AG09309 (cell line): ENCODE data around the gene PRR23E.

ENCODE experiments used
- DNase-seq: peaks from one replicate; pipeline ENCODE4 v3.0.0-alpha.2; 2010; ENCODE audit warnings: low read depth
- H3K4me3 ChIP-seq: 2 replicates; pipeline ENCODE4 v1.5.1; 2011; ENCODE audit warnings: mild to moderate bottlenecking, low read depth, low read length, moderate library complexity; ENCODE audit not compliant: control insufficient read depth
- CTCF ChIP-seq: IDR thresholded peaks from 2 replicates; pipeline ENCODE4 v1.5.1; 2011; ENCODE audit warnings: mild to moderate bottlenecking, low read depth, low read length, inconsistent platforms; ENCODE audit not compliant: insufficient read depth, control insufficient read depth; ENCODE audit errors: missing control alignments

PRR23E gene

GRCh38 chr3:127197300-127198189, 4.6 kb downstream of the PRR23E start:
- no peak for TF ChIP-seq CTCF
- DNase-seq: no peak
- no peak overlapping the region for H3K4me3 ChIP-seq

- no peak for TF ChIP-seq CTCF
- no peak overlapping the region for H3K4me3 ChIP-seq
- no peak for DNase-seq
Measured at GRCh38 chr3:127200086-127200691, 7.3 kb downstream of the PRR23E start.

GRCh38 chr3:127203024-127203423, 10.1 kb downstream of the PRR23E start:
- no peak for TF ChIP-seq CTCF
- no peak overlapping the region for H3K4me3 ChIP-seq
- DNase-seq: no peak

GRCh38 chr3:127204841-127205582, 12.1 kb downstream of the PRR23E start:
- no peak for DNase-seq
- TF ChIP-seq CTCF: no peak
- no peak overlapping the region for H3K4me3 ChIP-seq

- DNase-seq: no peak
- no peak for TF ChIP-seq CTCF
- no peak overlapping the region for H3K4me3 ChIP-seq
Measured at GRCh38 chr3:127206154-127206553, 13.2 kb downstream of the PRR23E start.

- no peak for DNase-seq
- no peak for TF ChIP-seq CTCF
- H3K4me3 ChIP-seq: no peak overlapping the region
Measured at GRCh38 chr3:127206611-127207516, 13.9 kb downstream of the PRR23E start.
